Skeletal muscle satellite cell (primary cell): ENCODE data around the gene ADGRL3.

Source experiments
- H3K27me3 ChIP-seq: 2 replicates; pipeline ENCODE4 v1.7.0; 2013; ENCODE audit warnings: low read length; ENCODE audit not compliant: control insufficient read depth, insufficient read depth
- H3K36me3 ChIP-seq: 2 replicates; pipeline ENCODE4 v1.7.0; 2013; ENCODE audit warnings: mild to moderate bottlenecking, control low read depth, low read length; ENCODE audit not compliant: insufficient read depth
- H3K4me1 ChIP-seq: 2 replicates; pipeline ENCODE4 v1.7.0; 2013; ENCODE audit warnings: low read length; ENCODE audit not compliant: control insufficient read depth, insufficient read depth
- H3K4me2 ChIP-seq: 2 replicates; pipeline ENCODE4 v1.7.0; 2013; ENCODE audit warnings: mild to moderate bottlenecking, low read length
- H3K4me3 ChIP-seq: 2 replicates; pipeline ENCODE4 v1.7.0; 2013; ENCODE audit warnings: low read length
- H3K9ac ChIP-seq: 2 replicates; pipeline ENCODE4 v1.7.0; 2013; ENCODE audit warnings: mild to moderate bottlenecking, low read depth, low read length, moderate library complexity
- H3K9me3 ChIP-seq: replicated peaks from 2 replicates; pipeline ENCODE4 v1.7.0; 2013; ENCODE audit warnings: mild to moderate bottlenecking, control low read depth, low read length

Gene ADGRL3

GRCh38 chr4:61194571-61194970 is 5.6 kb upstream of the ADGRL3 start:
- Histone ChIP-seq H3K9ac (no peak overlapping the region), H3K9me3 (no peaks in the 10 kb centered on the region), H3K4me1 (no peaks in the 10 kb centered on the region), H3K36me3 (no peaks in the 10 kb centered on the region), H3K4me3 (no peak overlapping the region), H3K4me2 (no peak overlapping the region), H3K27me3 (peaks cover 55% of the 10 kb centered on the region)

GRCh38 chr4:61195101-61195500 is 5.0 kb upstream of the ADGRL3 start:
- no peak overlapping the region for H3K9ac ChIP-seq
- no peaks in the 10 kb centered on the region for H3K9me3 ChIP-seq
- H3K36me3 ChIP-seq: no peaks in the 10 kb centered on the region
- no peak overlapping the region for H3K4me2 ChIP-seq
- no peak overlapping the region for H3K4me3 ChIP-seq
- H3K4me1 ChIP-seq: no peaks in the 10 kb centered on the region
- peaks cover 60% of the 10 kb centered on the region for H3K27me3 ChIP-seq

GRCh38 chr4:61198686-61199085 is 1.4 kb upstream of the ADGRL3 start:
- H3K4me2 ChIP-seq: no peak overlapping the region

GRCh38 chr4:61199873-61200186 is 296 bp upstream of the ADGRL3 start:
- Histone ChIP-seq H3K36me3 (no peaks in the 10 kb centered on the region), H3K27me3 (peaks cover 74% of the 10 kb centered on the region)

More at GRCh38 chr4:61198686-61199085, 1.4 kb upstream of the ADGRL3 start:
- Histone ChIP-seq H3K4me3 (no peak overlapping the region), H3K9me3 (no peaks in the 10 kb centered on the region), H3K9ac (no peak overlapping the region), H3K4me1 (peaks cover 17% of the 10 kb centered on the region), H3K36me3 (no peaks in the 10 kb centered on the region), H3K27me3 (peaks cover 73% of the 10 kb centered on the region)

GRCh38 chr4:61200916-61201526 is 895 bp downstream of the ADGRL3 start:
- H3K9ac ChIP-seq: no peak overlapping the region
- H3K27me3 ChIP-seq: peaks cover 71% of the 10 kb centered on the region
- H3K4me3 ChIP-seq: peak overlapping the region; percentile 69

More at GRCh38 chr4:61199873-61200186, 296 bp upstream of the ADGRL3 start:
- H3K4me1 ChIP-seq: peaks cover 17% of the 10 kb centered on the region
- peak overlapping the region; percentile 95 for H3K4me2 ChIP-seq
- H3K9ac ChIP-seq: no peak overlapping the region
- H3K9me3 ChIP-seq: no peaks in the 10 kb centered on the region
- H3K4me3 ChIP-seq: peak overlapping the region; percentile 69

GRCh38 chr4:61201561-61201960 is 1.4 kb downstream of the ADGRL3 start:
- H3K4me1 ChIP-seq: peaks cover 17% of the 10 kb centered on the region
- H3K27me3 ChIP-seq: peaks cover 66% of the 10 kb centered on the region
- no peaks in the 10 kb centered on the region for H3K36me3 ChIP-seq
- no peaks in the 10 kb centered on the region for H3K9me3 ChIP-seq
- H3K4me3 ChIP-seq: peak overlapping the region; percentile 69
- H3K9ac ChIP-seq: no peak overlapping the region
- H3K4me2 ChIP-seq: peak overlapping the region; percentile 95

More at GRCh38 chr4:61200916-61201526, 895 bp downstream of the ADGRL3 start:
- Histone ChIP-seq H3K4me1 (peaks cover 17% of the 10 kb centered on the region), H3K36me3 (no peaks in the 10 kb centered on the region), H3K4me2 (peak overlapping the region; percentile 95), H3K9me3 (no peaks in the 10 kb centered on the region)

GRCh38 chr4:61201961-61202637 is 2.0 kb downstream of the ADGRL3 start:
- Histone ChIP-seq H3K27me3 (peaks cover 61% of the 10 kb centered on the region), H3K36me3 (no peaks in the 10 kb centered on the region), H3K4me3 (peak overlapping the region; percentile 69), H3K4me1 (peaks cover 17% of the 10 kb centered on the region), H3K9me3 (no peaks in the 10 kb centered on the region), H3K9ac (no peak overlapping the region), H3K4me2 (peak overlapping the region; percentile 95)

GRCh38 chr4:61202638-61203435 is 2.7 kb downstream of the ADGRL3 start:
- Histone ChIP-seq H3K9ac (no peak overlapping the region), H3K4me2 (peak overlapping the region; percentile 95), H3K4me3 (peak overlapping the region; percentile 52), H3K36me3 (no peaks in the 10 kb centered on the region), H3K4me1 (peaks cover 17% of the 10 kb centered on the region), H3K27me3 (peaks cover 53% of the 10 kb centered on the region), H3K9me3 (no peaks in the 10 kb centered on the region)

- Histone ChIP-seq H3K4me1 (peaks cover 17% of the 10 kb centered on the region), H3K4me3 (no peak overlapping the region), H3K4me2 (peak overlapping the region; percentile 95), H3K36me3 (no peaks in the 10 kb centered on the region), H3K9ac (no peak overlapping the region), H3K9me3 (no peaks in the 10 kb centered on the region), H3K27me3 (peaks cover 49% of the 10 kb centered on the region)
These were observed 3.3 kb downstream of the ADGRL3 start for GRCh38 chr4:61203436-61203790.

GRCh38 chr4:61204353-61205060 is 4.4 kb downstream of the ADGRL3 start:
- Histone ChIP-seq H3K4me1 (peaks cover 17% of the 10 kb centered on the region), H3K4me2 (no peak overlapping the region), H3K27me3 (peaks cover 38% of the 10 kb centered on the region), H3K36me3 (no peaks in the 10 kb centered on the region), H3K4me3 (no peak overlapping the region), H3K9me3 (no peaks in the 10 kb centered on the region), H3K9ac (no peak overlapping the region)

GRCh38 chr4:61205066-61205465 is 4.9 kb downstream of the ADGRL3 start:
- no peak overlapping the region for H3K4me2 ChIP-seq
- H3K4me1 ChIP-seq: peaks cover 17% of the 10 kb centered on the region
- H3K9me3 ChIP-seq: no peaks in the 10 kb centered on the region
- H3K9ac ChIP-seq: no peak overlapping the region
- peaks cover 33% of the 10 kb centered on the region for H3K27me3 ChIP-seq
- H3K36me3 ChIP-seq: no peaks in the 10 kb centered on the region
- no peak overlapping the region for H3K4me3 ChIP-seq
